HG02798 (cell line): ENCODE data around the gene PRDX5.

Experiments
- ATAC-seq: cut with Tn5 transposase; IDR thresholded peaks from one replicate; pipeline ENCODE4 v1.9.1; 2021; ENCODE audit warnings: mild to moderate bottlenecking; ENCODE audit not compliant: unreplicated experiment, poor library complexity

Gene PRDX5

DNA sequence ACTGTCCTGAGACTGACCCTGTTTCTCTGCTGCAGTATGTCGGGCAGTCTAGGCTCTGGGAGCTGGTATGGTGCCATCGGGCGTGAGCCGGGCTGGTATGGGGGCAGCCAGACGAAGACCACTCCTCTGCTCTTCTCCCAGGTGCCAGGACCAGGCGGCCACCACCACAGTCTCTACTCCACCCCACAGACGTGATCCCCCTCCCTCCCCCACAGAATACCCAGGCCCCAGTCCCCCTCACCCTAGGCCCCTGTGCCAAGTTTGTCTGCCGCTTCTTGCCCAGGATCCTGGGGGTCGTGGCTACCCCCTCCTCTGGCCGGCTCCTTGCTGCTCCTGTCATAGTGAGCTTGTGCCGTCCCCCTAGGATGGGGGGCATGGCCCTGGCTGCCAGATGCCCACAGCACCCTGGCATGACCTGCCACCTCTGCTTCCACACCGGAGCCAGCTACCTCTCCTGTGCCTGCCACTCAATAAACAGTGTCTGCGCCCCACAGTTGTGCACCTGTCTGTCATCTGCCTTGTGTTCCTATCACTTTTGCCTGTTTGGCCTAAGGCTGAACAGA, 28.8 kb upstream of the PRDX5 start:
- no peak for ATAC-seq

DNA sequence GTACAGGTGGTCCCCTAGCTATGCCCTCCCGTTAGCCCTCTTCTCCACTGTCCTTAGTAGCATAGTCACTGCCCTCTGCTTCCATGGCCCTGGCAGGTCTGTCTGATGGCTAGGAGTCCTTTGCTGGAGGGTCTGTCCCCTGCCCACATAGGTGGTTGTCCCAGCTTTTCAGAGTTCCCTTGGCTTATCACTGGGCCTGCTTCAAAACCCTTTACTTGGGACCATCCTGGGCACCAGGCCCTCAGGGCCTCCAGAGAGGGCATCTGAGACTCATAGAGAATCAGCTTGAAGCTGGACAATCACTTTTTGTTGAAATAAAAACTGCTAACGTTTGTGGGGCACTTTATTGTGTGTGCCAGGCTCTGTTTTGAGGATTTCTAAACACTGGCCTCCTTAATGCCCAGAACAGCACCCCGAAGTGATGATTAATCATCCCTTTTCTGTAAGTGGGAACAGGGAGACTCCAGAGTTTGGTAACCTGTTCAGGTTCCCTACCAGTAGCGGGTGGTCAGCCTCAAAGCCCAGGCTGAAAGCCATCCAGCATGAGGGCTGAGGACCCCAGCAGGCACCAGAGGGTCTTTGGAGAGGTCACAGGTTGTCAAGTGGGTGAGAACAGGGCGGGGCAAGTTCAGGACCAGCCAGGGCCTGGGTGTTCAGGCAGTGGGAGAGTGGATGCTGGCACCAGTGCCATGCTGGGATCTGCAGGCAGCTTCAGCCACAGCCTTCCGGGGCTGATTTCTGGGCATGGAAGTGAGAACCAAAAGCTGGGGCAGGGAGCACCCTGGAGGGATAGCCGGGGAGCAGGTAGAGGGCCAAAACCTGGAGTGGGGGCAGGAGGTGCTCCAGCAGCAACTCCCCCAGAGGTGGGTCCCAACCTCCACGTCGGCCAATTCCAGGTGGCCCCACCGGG, 27.3 kb upstream of the PRDX5 start:
- ATAC-seq = no peak

DNA sequence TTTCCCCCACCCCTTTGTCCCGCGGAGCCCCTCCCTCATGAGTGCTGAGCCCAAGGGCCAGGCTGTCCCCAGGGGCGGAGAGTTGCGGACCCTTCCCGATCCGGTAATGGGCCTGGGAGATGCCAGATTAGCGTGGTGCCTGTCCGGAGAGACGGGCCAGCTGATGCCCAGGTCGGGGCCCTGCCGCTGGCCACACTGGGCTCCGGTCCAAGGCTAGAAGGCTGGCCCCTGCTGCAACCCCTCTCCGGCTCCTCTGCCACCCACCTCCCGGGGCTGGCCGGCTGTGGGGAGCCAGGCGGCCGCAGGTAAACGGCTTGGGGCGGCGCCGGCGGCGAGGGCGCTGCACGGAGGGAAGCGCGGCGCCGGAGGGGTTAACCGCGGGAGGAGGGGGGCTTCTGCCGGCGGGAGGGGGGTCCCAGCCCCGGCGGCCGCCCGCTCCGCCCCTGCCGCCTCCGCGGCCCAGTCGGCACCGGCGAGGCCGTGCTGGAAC, 26.6 kb upstream of the PRDX5 start, which contains the start of gene KCNK4:
Gene KCNK4 (plus strand): TSS at position 41 of the 490 bp plus-strand sequence. CDS start 1,717 bp downstream, outside the sequence.
- no peak for ATAC-seq

DNA sequence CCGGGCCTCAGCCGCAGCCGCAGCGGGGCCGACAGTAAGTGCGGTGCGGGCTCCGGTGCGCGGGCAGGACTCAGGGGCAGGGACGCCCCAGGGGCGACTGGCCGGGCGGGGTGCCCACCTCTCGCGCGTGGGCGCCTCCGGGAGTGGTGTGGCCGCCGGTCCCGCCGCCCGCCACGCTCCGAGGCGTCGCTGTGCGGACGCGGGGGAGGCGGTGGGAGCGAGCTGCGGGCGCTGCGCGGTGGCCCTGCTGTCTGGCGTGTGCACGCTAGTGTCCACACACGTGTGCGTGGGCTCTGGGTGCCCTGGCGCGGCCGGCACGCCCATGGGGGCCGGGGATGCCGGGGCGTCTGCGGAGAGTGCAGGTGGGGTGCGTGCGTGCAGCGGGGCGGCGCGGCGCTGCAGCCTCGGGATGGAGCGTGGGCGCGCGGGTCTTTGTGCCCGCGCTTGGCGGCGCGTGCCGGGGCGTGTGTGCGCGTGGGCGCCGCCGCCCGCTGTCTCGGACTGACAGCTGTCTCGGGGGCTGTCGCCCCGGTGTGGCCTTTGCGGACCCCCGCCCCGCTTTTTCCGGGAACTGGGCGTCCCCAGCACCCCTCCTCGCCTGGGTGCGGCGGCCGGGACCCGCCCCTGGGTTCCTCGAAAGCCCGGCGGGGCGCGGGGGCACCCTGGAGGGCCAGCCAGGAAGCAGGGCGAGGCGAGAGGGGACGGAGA, 26.0 kb upstream of the PRDX5 start:
- no peak for ATAC-seq

DNA sequence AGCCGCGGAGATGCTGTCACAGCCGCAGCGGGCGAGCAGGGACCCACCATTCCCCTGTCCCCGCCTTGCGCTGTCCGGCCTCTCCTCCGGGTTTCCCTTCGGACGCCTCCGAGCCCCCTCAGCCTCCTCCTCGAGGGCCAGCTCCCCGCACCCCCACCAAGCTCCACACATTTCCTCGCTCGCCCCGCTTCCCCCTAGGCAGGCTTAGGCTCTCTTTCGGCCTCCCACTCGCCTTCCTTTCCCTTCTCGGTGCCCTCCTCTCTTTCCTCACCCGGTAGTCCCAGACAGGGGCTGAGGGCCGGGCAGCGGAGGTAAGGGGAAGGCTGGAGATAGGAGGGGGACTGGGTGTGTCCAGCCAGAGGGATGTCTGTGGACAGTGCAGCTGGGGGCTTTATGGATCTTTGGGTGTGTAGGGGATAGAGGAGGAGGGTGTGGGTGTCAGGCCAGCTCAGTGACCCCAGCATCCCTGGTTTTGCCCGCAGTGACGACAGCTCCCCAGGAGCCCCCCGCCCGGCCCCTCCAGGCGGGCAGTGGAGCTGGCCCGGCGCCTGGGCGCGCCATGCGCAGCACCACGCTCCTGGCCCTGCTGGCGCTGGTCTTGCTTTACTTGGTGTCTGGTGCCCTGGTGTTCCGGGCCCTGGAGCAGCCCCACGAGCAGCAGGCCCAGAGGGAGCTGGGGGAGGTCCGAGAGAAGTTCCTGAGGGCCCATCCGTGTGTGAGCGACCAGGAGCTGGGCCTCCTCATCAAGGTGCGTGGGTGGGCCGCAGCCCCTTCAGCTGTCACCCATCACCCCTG, 25.3 kb upstream of the PRDX5 start:
- no peak for ATAC-seq

DNA sequence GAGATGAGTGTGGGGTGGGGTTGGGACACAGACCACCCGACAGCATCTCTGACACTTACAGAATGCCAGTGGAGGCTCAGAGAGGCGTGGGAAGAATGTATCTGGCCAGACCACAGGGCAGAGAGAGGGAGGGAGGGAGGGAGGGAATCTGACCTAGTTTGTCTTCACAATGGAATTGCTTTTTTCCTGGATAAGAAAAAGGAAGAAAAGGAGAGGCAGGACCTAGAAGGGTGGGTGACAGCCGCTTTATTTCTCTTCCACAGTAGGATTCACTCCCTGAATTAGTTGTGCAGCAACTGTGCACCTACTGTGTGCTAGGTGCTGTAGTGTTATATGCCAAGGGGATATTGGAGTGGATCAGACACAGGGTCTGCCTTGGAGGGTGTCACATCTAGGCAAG, 23.1 kb upstream of the PRDX5 start:
- no peak for ATAC-seq

DNA sequence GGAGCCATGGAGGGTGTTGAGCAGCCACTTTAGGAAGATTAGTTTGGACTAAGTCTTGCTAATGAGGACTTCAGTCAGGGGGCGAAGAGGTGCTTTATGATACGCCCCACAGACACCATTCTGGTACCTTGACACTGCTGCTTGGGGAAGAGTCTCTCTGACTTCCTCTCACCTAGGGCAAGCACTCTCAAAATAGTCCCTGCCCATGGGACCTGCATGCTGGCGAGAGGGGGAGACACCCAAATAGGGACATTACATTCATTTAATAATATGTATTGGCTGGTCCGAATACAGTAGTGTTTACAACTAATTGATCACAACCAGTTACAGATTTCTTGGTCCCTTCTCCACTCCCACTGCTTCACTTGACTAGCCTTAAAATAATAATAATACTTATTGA, 22.2 kb upstream of the PRDX5 start:
- no peak for ATAC-seq

DNA sequence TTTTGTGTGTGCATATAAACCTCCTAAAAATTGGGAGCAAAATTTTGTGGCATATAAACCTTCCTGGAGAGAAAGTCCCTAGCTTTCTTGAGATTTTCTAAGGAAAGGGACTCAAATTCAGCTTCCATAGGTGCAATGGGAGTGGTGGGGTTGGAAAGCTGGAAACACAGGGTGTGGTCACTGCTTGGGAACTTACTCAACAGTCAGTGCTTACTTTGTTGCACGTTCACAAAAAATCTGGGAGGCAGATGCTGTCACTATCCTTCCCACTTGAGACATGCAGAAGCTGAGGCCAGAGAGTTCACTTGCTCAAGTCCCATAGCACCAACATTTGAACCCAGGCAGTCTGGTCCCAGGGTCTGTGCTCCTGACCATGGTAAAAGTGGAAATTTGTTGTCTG, 21.7 kb upstream of the PRDX5 start:
- no peak for ATAC-seq

DNA sequence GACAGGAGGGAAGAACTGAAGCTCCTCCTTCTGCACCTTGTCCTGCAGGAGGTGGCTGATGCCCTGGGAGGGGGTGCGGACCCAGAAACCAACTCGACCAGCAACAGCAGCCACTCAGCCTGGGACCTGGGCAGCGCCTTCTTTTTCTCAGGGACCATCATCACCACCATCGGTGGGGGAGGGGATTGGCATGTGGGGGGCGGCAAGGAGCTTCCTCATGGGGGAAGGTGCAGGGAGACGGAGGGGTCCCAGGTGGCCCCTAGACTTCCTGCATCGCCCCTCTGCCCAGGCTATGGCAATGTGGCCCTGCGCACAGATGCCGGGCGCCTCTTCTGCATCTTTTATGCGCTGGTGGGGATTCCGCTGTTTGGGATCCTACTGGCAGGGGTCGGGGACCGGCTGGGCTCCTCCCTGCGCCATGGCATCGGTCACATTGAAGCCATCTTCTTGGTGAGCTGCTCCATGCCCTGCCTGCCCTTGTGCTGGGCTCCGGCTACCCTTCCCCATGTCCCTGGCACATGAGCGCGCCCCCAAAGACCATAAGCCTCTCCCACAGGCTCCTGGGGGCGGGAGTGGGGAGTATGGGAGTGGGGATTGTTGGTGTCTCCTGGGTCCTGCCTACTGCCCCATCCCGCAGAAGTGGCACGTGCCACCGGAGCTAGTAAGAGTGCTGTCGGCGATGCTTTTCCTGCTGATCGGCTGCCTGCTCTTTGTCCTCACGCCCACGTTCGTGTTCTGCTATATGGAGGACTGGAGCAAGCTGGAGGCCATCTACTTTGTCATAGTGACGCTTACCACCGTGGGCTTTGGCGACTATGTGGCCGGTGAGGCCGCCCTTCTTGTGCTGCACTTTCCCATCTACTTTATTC, 20.9 kb upstream of the PRDX5 start:
- no peak for ATAC-seq

DNA sequence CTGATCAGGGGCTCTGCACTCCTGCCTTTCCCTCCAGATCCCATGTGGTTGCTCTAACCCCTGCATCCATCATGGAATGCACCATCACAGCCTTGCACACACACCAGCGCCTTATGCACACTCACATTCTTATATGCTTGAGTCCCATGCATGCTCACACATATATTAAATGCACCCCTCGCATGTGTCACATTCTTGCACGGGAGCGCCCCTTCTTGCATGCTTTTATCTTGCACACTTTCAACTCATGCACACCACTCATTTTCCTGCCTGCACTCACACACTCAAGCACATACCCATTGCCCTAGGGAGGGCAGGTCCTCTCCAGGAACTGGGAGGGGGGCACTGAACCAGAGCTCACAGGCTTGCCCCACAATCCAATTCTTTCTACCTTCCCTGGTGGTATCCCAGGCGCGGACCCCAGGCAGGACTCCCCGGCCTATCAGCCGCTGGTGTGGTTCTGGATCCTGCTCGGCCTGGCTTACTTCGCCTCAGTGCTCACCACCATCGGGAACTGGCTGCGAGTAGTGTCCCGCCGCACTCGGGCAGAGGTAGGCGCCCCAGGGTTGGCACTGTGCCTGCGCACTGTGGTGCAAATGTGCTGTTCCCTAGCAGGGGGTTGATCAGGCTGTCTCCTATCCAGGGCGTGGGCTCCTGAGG, 20.1 kb upstream of the PRDX5 start:
- ATAC-seq = no peak

DNA sequence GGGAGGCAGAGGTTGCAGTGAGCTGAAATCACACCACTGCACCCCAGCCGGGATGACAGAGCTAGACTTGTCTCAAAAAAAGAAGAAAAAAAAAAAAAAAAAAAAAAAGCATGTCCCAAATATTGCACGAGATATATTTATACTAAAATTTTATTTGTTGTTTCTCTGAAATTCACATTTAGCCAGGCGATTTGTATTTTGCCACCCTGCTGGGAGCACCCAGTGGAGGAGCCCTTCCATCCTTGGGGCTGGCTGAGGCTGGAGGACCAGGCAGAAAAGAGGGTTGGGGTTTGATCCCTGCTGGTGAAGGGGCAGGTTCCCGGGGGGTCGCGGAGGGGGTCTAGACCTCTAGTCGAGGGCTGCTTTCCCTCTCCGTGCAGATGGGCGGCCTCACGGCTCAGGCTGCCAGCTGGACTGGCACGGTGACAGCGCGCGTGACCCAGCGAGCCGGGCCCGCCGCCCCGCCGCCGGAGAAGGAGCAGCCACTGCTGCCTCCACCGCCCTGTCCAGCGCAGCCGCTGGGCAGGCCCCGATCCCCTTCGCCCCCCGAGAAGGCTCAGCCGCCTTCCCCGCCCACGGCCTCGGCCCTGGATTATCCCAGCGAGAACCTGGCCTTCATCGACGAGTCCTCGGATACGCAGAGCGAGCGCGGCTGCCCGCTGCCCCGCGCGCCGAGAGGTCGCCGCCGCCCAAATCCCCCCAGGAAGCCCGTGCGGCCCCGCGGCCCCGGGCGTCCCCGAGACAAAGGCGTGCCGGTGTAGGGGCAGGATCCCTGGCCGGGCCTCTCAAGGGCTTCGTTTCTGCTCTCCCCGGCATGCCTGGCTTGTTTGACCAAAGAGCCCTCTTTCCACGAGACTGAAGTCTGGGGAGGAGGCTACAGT, 18.7 kb upstream of the PRDX5 start:
- ATAC-seq = no peak

DNA sequence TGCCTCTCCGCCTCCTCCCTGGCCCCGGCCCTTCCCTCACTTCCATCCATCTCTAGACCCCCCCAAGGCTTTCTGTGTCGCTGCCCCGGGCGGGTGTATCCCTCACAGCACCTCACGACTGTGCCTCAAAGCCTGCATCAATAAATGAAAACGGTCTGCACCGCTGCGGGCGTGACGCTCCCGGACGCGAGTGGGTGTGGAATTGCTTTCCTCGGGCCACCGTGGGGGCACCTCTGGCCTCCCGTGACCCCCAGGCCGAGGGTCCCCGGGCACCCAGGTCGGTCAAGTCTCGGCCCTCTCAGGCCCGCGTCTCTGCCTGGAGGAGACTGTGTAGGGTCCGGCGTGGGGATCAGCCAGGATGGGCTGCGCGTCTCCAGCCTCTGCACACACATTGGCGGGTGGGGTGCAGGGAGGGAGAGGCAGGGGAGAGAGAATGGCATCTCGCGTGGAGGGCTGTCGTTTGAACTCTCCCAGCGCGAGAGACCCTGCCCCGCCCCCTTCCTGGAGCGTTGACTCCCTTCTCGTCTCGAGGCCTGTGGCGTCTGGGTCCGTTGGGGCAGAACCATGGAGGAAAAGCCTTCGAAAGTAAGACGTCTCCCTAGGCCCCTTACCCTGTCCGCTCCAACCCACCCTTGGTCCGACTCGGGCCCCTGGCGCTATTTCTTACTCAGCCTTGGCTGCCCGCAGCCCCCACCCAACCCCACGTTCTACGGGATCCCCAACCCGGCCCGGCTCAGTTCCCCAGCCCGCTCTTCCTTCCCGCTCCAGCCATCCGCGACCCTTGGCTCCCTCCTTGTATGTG, 17.9 kb upstream of the PRDX5 start, which contains the start of gene CATSPERZ:
Gene CATSPERZ (plus strand): TSS at position 512 of the 802 bp plus-strand sequence. CDS start 53 bp downstream, at position 565.
- ATAC-seq = no peak

DNA sequence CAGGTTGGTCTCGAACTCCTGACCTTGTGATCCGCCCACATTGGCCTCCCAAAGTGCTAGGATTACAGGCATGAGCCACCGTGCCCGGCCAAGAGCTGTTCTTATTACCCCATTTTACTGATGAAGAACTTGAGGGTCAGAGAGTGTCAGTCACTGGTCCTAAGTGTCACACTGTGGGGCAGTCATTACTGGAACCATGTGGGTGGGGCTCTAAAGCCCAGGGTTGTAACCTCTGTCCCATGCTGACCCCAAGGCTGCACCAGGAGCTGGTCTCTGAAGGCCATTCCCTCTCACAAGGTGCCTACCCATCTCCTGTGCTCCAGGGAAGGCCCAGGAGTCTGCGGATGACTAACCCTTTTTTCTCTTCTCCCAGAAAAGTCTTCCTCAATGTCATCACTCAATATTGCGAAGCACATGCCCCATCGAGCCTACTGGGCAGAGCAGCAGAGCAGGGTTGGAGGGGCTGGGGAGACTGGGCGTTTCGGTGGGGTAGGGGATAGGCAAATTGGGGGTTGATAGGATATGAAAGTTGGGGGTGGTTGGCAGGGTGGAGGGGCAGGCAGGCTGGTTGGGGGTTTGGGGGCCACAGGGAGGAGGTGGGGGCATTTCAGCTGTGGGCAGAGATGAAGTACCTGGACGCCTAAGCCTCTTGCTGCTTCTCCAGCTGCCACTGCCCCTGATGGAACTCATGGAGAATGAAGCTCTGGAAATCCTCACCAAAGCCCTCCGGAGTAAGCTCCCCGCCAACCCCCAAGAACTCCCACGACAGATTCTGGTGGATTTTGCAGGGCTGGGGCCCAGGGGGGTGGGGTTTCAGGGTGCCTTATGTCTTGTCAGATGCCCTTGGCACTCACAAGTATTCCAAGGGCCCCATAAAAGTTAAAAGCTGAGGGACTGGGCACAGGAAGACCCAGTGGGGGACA, 14.6 kb upstream of the PRDX5 start:
- ATAC-seq = no peak

DNA sequence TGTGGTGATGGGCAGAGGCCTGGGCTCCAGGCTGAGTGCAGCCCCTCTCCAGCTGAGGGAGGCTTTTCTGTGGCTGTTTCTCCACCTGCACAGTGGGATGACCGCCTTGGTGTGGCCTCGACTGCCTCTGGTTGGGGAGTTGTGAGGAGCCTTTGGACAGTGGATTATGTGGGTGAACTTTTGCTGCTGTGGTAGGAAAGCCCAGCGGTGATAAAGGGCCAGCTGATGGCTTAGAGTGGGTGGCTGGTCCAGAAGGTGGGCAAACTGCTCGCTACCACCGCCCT, 13.9 kb upstream of the PRDX5 start:
- no peak for ATAC-seq

DNA sequence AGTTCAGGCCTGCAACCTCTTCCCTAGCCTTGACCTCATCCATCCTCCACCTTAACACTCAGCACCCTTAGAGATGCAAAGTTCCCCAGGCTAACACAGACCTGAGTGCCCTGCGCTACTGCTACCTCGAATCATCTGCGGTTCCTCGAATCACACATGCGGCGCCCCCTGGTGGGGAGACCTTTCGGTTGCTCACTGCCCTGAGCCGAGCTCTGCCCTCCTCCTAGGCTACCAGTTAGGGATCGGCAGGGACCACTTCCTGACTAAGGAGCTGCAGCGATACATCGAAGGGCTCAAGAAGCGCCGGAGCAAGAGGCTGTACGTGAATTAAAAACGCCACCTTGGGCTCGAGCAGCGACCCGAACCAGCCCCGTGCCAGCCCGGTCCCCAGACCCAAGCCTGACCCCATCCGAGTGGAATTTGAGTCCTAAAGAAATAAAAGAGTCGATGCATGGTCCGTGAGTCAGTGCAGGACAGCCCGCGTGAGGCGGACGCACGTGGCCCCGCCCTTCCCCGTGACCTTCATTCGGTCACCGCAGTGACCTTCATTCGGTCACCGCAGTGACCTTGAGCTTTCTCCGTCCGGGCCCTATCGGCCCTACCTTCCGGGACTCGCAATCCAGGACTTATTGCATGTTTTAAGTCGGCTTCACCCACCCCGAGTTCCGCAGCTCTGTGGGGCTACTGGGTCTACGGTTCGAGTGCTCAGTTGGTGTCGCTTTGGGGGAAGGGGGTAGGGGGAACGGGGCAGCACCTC, 13.4 kb upstream of the PRDX5 start:
- ATAC-seq = peak; percentile 24
